Left ventricle myocardium inferior (tissue), 1 donor: ENCODE results near the gene DNAAF1. TPM values are rescaled to one million over a fixed set of nuclear protein-coding genes. Genes with fewer than 3 reads are reported as not detected.
"Not testable (repeated sequence)": the region's sequence is repeated elsewhere in the genome, so short reads cannot be mapped to it uniquely, and the experiment has no call there.

Source experiments
- DNase-seq: peaks from one replicate; pipeline ENCODE4 v3.0.0-alpha.2; 2020
- H3K27ac ChIP-seq: fragments of 200-600 bp; replicated peaks from 2 replicates; pipeline ENCODE4 v1.8.0; 2021
- H3K27me3 ChIP-seq: fragments of 200-600 bp; 2 replicates; pipeline ENCODE4 v1.8.0; 2021; ENCODE audit warnings: low read depth
- H3K36me3 ChIP-seq: fragments of 200-600 bp; 2 replicates; pipeline ENCODE4 v1.8.0; 2021
- H3K4me1 ChIP-seq: fragments of 200-600 bp; 2 replicates; pipeline ENCODE4 v1.8.0; 2021
- H3K4me3 ChIP-seq: fragments of 200-600 bp; 2 replicates; pipeline ENCODE4 v1.8.0; 2021; ENCODE audit warnings: mild to moderate bottlenecking, moderate library complexity
- H3K9me3 ChIP-seq: fragments of 200-600 bp; replicated peaks from 2 replicates; pipeline ENCODE4 v1.8.0; 2021
- CTCF ChIP-seq: fragments of 200-600 bp; IDR thresholded peaks from 2 replicates; pipeline ENCODE4 v1.8.0; 2021; ENCODE audit warnings: antibody characterized with exemption, mild to moderate bottlenecking, borderline replicate concordance
- intact Hi-C: fragments of 100-400 bp; cut with micrococcal nuclease; formaldehyde crosslinking; loops from one replicate; pipeline ENCODE4 v1.11.0; 2022
- total RNA-seq: library from RNA; stranded (reverse); fragmentation: NEBNext Ultra II Directional; extraction: Animal tissue kit (Norgen Biotek cat#: 25700); gene quantifications from one replicate; pipeline ENCODE4 v1.2.1, GENCODE V29; 2021
- donor health status: DM: no; HTN: yes; CAD: no; lungs with severe emphysema.

Gene DNAAF1
- total RNA-seq, 1 donor from 2014 or later, result 0.14 TPM

- intact Hi-C loops, result no loop called here
Observed at GRCh38 chr16:84117494-84117843, 27.6 kb upstream of the DNAAF1 start.

GRCh38 chr16:84118315-84118714, 26.8 kb upstream of the DNAAF1 start:
- H3K4me3 ChIP-seq, H3K27me3 ChIP-seq, DNase-seq, intact Hi-C loops, H3K27ac ChIP-seq, H3K9me3 ChIP-seq: not testable (repeated sequence)
- Histone ChIP-seq H3K4me1 (peaks cover 46% of the 10 kb centered on the region), H3K36me3 (peaks cover 12% of the 10 kb centered on the region)

More at GRCh38 chr16:84117494-84117843, 27.6 kb upstream of the DNAAF1 start:
- no peak for TF ChIP-seq CTCF
- Histone ChIP-seq H3K27ac (peak overlapping the region; percentile 92), H3K27me3 (no peaks in the 10 kb centered on the region), H3K9me3 (no peaks in the 10 kb centered on the region), H3K4me3 (peak overlapping the region; percentile 74), H3K4me1 (peaks cover 48% of the 10 kb centered on the region), H3K36me3 (peaks cover 4% of the 10 kb centered on the region)
- no peak for DNase-seq

- no peaks in the 10 kb centered on the region for H3K27me3 ChIP-seq
- no peak overlapping the region for H3K27ac ChIP-seq
- intact Hi-C loops, result no loop called here
- no peak overlapping the region for H3K4me3 ChIP-seq
- peaks cover 22% of the 10 kb centered on the region for H3K36me3 ChIP-seq
- DNase-seq, result no peak
- TF ChIP-seq CTCF, result no peak
- H3K9me3 ChIP-seq, result no peaks in the 10 kb centered on the region
- peaks cover 35% of the 10 kb centered on the region for H3K4me1 ChIP-seq
Observed at GRCh38 chr16:84119368-84119767, 25.7 kb upstream of the DNAAF1 start.

GRCh38 chr16:84120023-84120422, 25.1 kb upstream of the DNAAF1 start:
- Histone ChIP-seq H3K4me3 (no peak overlapping the region), H3K27me3 (no peaks in the 10 kb centered on the region), H3K27ac (no peak overlapping the region), H3K36me3 (peaks cover 24% of the 10 kb centered on the region), H3K4me1 (peaks cover 29% of the 10 kb centered on the region), H3K9me3 (no peaks in the 10 kb centered on the region)
- TF ChIP-seq CTCF, result no peak
- intact Hi-C loops, result no loop called here
- no peak for DNase-seq

GRCh38 chr16:84121007-84121406, 24.1 kb upstream of the DNAAF1 start:
- TF ChIP-seq CTCF, result no peak
- Histone ChIP-seq H3K4me1 (peaks cover 19% of the 10 kb centered on the region), H3K27me3 (no peaks in the 10 kb centered on the region), H3K4me3 (no peak overlapping the region), H3K36me3 (peaks cover 24% of the 10 kb centered on the region), H3K27ac (no peak overlapping the region), H3K9me3 (no peaks in the 10 kb centered on the region)
- intact Hi-C loops, result no loop called here
- no peak for DNase-seq

- Histone ChIP-seq H3K9me3 (no peaks in the 10 kb centered on the region), H3K4me1 (no peaks in the 10 kb centered on the region), H3K36me3 (peaks cover 49% of the 10 kb centered on the region), H3K27me3 (no peaks in the 10 kb centered on the region), H3K4me3 (no peak overlapping the region), H3K27ac (no peak overlapping the region)
- intact Hi-C loops, result no loop called here
- DNase-seq, result no peak
- TF ChIP-seq CTCF, result no peak
Observed at GRCh38 chr16:84124257-84125073, 20.6 kb upstream of the DNAAF1 start.
